ENCODE measurements around the gene ARHGEF11. TPM values are rescaled to one million over a fixed set of nuclear protein-coding genes. Genes with fewer than 3 reads are reported as not detected.

The ARHGEF11 gene
- total RNA-seq, 2 experiments from 2014 or later = 14.5 to 20.5 TPM

- POLR2A ChIA-PET = no interaction called here
- DNase-seq = no peak
- H3K9me3 Mint-ChIP-seq = no peaks in the 10 kb centered on the region
- H3K4me1 Mint-ChIP-seq = no peaks in the 10 kb centered on the region
- no peak overlapping the region for H3K27ac Mint-ChIP-seq
- no peaks in the 10 kb centered on the region for H3K36me3 Mint-ChIP-seq
- H3K27me3 Mint-ChIP-seq = peaks cover 46% of the 10 kb centered on the region
- H3K4me3 Mint-ChIP-seq = no peak overlapping the region
- ATAC-seq (ENCODE audit: low read depth) = no peak
These were observed 10.4 kb downstream of the ARHGEF11 start for GRCh38 chr1:157035121-157035520.

- H3K36me3 Mint-ChIP-seq = no peaks in the 10 kb centered on the region
- POLR2A ChIA-PET = no interaction called here
- ATAC-seq (ENCODE audit: low read depth) (no peak), DNase-seq (no peak)
- no peak overlapping the region for H3K27ac Mint-ChIP-seq
- H3K4me1 Mint-ChIP-seq = no peaks in the 10 kb centered on the region
- no peak overlapping the region for H3K4me3 Mint-ChIP-seq
- peaks cover 40% of the 10 kb centered on the region for H3K27me3 Mint-ChIP-seq
- H3K9me3 Mint-ChIP-seq = no peaks in the 10 kb centered on the region
These were observed 11.3 kb downstream of the ARHGEF11 start for GRCh38 chr1:157034137-157034800.

GRCh38 chr1:157033357-157033876 lies 12.1 kb downstream of the ARHGEF11 start:
- no peaks in the 10 kb centered on the region for H3K9me3 Mint-ChIP-seq
- DNase-seq = no peak
- H3K4me1 Mint-ChIP-seq = no peaks in the 10 kb centered on the region
- POLR2A ChIA-PET = no interaction called here
- no peak overlapping the region for H3K4me3 Mint-ChIP-seq
- no peak overlapping the region for H3K27ac Mint-ChIP-seq
- H3K36me3 Mint-ChIP-seq = no peaks in the 10 kb centered on the region
- peaks cover 35% of the 10 kb centered on the region for H3K27me3 Mint-ChIP-seq
- no peak for ATAC-seq (ENCODE audit: low read depth)

GRCh38 chr1:157032303-157032702 lies 13.2 kb downstream of the ARHGEF11 start:
- ATAC-seq (ENCODE audit: low read depth) (no peak), DNase-seq (no peak)
- H3K27me3 Mint-ChIP-seq = peaks cover 40% of the 10 kb centered on the region
- POLR2A ChIA-PET = no interaction called here
- no peaks in the 10 kb centered on the region for H3K36me3 Mint-ChIP-seq
- no peak overlapping the region for H3K27ac Mint-ChIP-seq
- no peak overlapping the region for H3K4me3 Mint-ChIP-seq
- no peaks in the 10 kb centered on the region for H3K9me3 Mint-ChIP-seq
- no peaks in the 10 kb centered on the region for H3K4me1 Mint-ChIP-seq

- H3K36me3 Mint-ChIP-seq = no peaks in the 10 kb centered on the region
- H3K9me3 Mint-ChIP-seq = no peaks in the 10 kb centered on the region
- no peak for ATAC-seq (ENCODE audit: low read depth)
- no peak overlapping the region for H3K27ac Mint-ChIP-seq
- H3K27me3 Mint-ChIP-seq = peaks cover 39% of the 10 kb centered on the region
- no peaks in the 10 kb centered on the region for H3K4me1 Mint-ChIP-seq
- POLR2A ChIA-PET = no interaction called here
- no peak overlapping the region for H3K4me3 Mint-ChIP-seq
- DNase-seq = no peak
These were observed 14.8 kb downstream of the ARHGEF11 start for GRCh38 chr1:157030728-157031127.

- DNase-seq = no peak
- Mint-ChIP-seq H3K4me1 (no peaks in the 10 kb centered on the region), H3K27me3 (peaks cover 49% of the 10 kb centered on the region), H3K27ac (no peak overlapping the region), H3K9me3 (no peaks in the 10 kb centered on the region), H3K36me3 (no peaks in the 10 kb centered on the region), H3K4me3 (no peak overlapping the region)
- ATAC-seq (ENCODE audit: low read depth) = no peak
- POLR2A ChIA-PET = no interaction called here
These were observed 16.9 kb downstream of the ARHGEF11 start for GRCh38 chr1:157028674-157029073.

GRCh38 chr1:157025856-157026255 lies 19.7 kb downstream of the ARHGEF11 start:
- ATAC-seq (ENCODE audit: low read depth) (no peak), DNase-seq (no peak)
- no peak overlapping the region for H3K27ac Mint-ChIP-seq
- POLR2A ChIA-PET = interaction anchor here (0.5 kb wide), 1 partner anchor 133 kb away, joined by 4 read pairs; no protein-coding TSS in a partner anchor
- no peaks in the 10 kb centered on the region for H3K36me3 Mint-ChIP-seq
- H3K4me3 Mint-ChIP-seq = no peak overlapping the region
- peaks cover 7% of the 10 kb centered on the region for H3K9me3 Mint-ChIP-seq
- no peaks in the 10 kb centered on the region for H3K4me1 Mint-ChIP-seq
- H3K27me3 Mint-ChIP-seq = peaks cover 41% of the 10 kb centered on the region

GRCh38 chr1:157025385-157025784 lies 20.2 kb downstream of the ARHGEF11 start:
- POLR2A ChIA-PET = no interaction called here
- Mint-ChIP-seq H3K4me1 (no peaks in the 10 kb centered on the region), H3K27ac (no peak overlapping the region), H3K36me3 (no peaks in the 10 kb centered on the region), H3K27me3 (peaks cover 41% of the 10 kb centered on the region), H3K9me3 (peaks cover 8% of the 10 kb centered on the region), H3K4me3 (no peak overlapping the region)
- DNase-seq (no peak), ATAC-seq (ENCODE audit: low read depth) (no peak)

- H3K36me3 Mint-ChIP-seq = no peaks in the 10 kb centered on the region
- POLR2A ChIA-PET = no interaction called here
- no peak overlapping the region for H3K4me3 Mint-ChIP-seq
- H3K9me3 Mint-ChIP-seq = peaks cover 11% of the 10 kb centered on the region
- H3K27ac Mint-ChIP-seq = no peak overlapping the region
- ATAC-seq (ENCODE audit: low read depth) = no peak
- DNase-seq = no peak
- H3K27me3 Mint-ChIP-seq = peaks cover 42% of the 10 kb centered on the region
- no peaks in the 10 kb centered on the region for H3K4me1 Mint-ChIP-seq
These were observed 23.9 kb downstream of the ARHGEF11 start for GRCh38 chr1:157021688-157022087.

- Mint-ChIP-seq H3K9me3 (peaks cover 11% of the 10 kb centered on the region), H3K27me3 (peaks cover 32% of the 10 kb centered on the region), H3K27ac (no peak overlapping the region), H3K4me1 (no peaks in the 10 kb centered on the region), H3K36me3 (no peaks in the 10 kb centered on the region), H3K4me3 (no peak overlapping the region)
- POLR2A ChIA-PET = no interaction called here
- ATAC-seq (ENCODE audit: low read depth) (no peak), DNase-seq (no peak)
These were observed 26.1 kb downstream of the ARHGEF11 start for GRCh38 chr1:157019457-157019856.

- DNase-seq (no peak), ATAC-seq (ENCODE audit: low read depth) (no peak)
- no peak overlapping the region for H3K27ac Mint-ChIP-seq
- H3K4me1 Mint-ChIP-seq = no peaks in the 10 kb centered on the region
- peaks cover 22% of the 10 kb centered on the region for H3K27me3 Mint-ChIP-seq
- H3K4me3 Mint-ChIP-seq = no peak overlapping the region
- POLR2A ChIA-PET = no interaction called here
- no peaks in the 10 kb centered on the region for H3K9me3 Mint-ChIP-seq
- no peaks in the 10 kb centered on the region for H3K36me3 Mint-ChIP-seq
These were observed 33.7 kb downstream of the ARHGEF11 start for GRCh38 chr1:157011845-157012244.

GRCh38 chr1:157008502-157008901 lies 37.0 kb downstream of the ARHGEF11 start:
- H3K36me3 Mint-ChIP-seq = no peaks in the 10 kb centered on the region
- H3K27ac Mint-ChIP-seq = no peak overlapping the region
- POLR2A ChIA-PET = no interaction called here
- ATAC-seq (ENCODE audit: low read depth) = no peak
- no peak overlapping the region for H3K4me3 Mint-ChIP-seq
- no peak for DNase-seq
- no peaks in the 10 kb centered on the region for H3K4me1 Mint-ChIP-seq
- H3K9me3 Mint-ChIP-seq = no peaks in the 10 kb centered on the region
- H3K27me3 Mint-ChIP-seq = peaks cover 31% of the 10 kb centered on the region

- no peak overlapping the region for H3K4me3 Mint-ChIP-seq
- POLR2A ChIA-PET = no interaction called here
- DNase-seq (no peak), ATAC-seq (ENCODE audit: low read depth) (no peak)
- no peaks in the 10 kb centered on the region for H3K9me3 Mint-ChIP-seq
- H3K36me3 Mint-ChIP-seq = no peaks in the 10 kb centered on the region
- no peaks in the 10 kb centered on the region for H3K4me1 Mint-ChIP-seq
- H3K27me3 Mint-ChIP-seq = peaks cover 33% of the 10 kb centered on the region
- H3K27ac Mint-ChIP-seq = no peak overlapping the region
These were observed 38.2 kb downstream of the ARHGEF11 start for GRCh38 chr1:157007306-157007705.

GRCh38 chr1:157006676-157007075 lies 38.9 kb downstream of the ARHGEF11 start:
- ATAC-seq (ENCODE audit: low read depth) = no peak
- Mint-ChIP-seq H3K9me3 (no peaks in the 10 kb centered on the region), H3K27me3 (peaks cover 37% of the 10 kb centered on the region), H3K27ac (no peak overlapping the region), H3K4me1 (no peaks in the 10 kb centered on the region), H3K4me3 (no peak overlapping the region), H3K36me3 (no peaks in the 10 kb centered on the region)
- POLR2A ChIA-PET = no interaction called here
- no peak for DNase-seq
